Large intestine (tissue), 3 donors: ENCODE results near the gene FOCAD. TPM values are rescaled to one million over a fixed set of nuclear protein-coding genes. Genes with fewer than 3 reads are reported as not detected.

Source experiments
- DNase-seq, 2 donors: peaks; one replicate each; pipeline versions ENCODE4 v3.0.0 to v3.0.0-alpha.2; 2013
- H3K27ac ChIP-seq: one replicate; pipeline ENCODE4 v1.5.1; 2013; ENCODE audit warnings: low read length
- H3K27me3 ChIP-seq: 2 replicates; pipeline ENCODE4 v1.6.1; 2013; ENCODE audit warnings: low read length; ENCODE audit not compliant: control insufficient read depth, insufficient read depth
- H3K36me3 ChIP-seq: 2 replicates; pipeline ENCODE4 v1.6.1; 2013; ENCODE audit warnings: low read length; ENCODE audit not compliant: control insufficient read depth, insufficient read depth
- H3K4me1 ChIP-seq: one replicate; pipeline ENCODE4 v1.6.1; 2013; ENCODE audit warnings: low read length; ENCODE audit not compliant: control insufficient read depth, insufficient read depth
- H3K4me3 ChIP-seq: one replicate; pipeline ENCODE4 v1.5.1; 2013; ENCODE audit warnings: low read length
- H3K9me3 ChIP-seq: one replicate; pipeline ENCODE4 v1.6.1; 2013; ENCODE audit warnings: mild to moderate bottlenecking, low read depth, low read length, moderate library complexity; ENCODE audit not compliant: control insufficient read depth
- WGBS: methylation state at CpG from one replicate; pipeline ENCODE4 v1.1.5; 2013; ENCODE audit warnings: low lambda C conversion rate; ENCODE audit not compliant: insufficient coverage; 5-methylcytosine and 5-hydroxymethylcytosine counted together
- polyA plus RNA-seq: library from polyadenylated mRNA; unstranded; fragments of 120-200 nt; gene quantifications from one replicate; pipeline ENCODE4 v1.2.1, GENCODE V29; 2013

The FOCAD gene
- polyA plus RNA-seq, 1 donor: 16.1 TPM

DNA sequence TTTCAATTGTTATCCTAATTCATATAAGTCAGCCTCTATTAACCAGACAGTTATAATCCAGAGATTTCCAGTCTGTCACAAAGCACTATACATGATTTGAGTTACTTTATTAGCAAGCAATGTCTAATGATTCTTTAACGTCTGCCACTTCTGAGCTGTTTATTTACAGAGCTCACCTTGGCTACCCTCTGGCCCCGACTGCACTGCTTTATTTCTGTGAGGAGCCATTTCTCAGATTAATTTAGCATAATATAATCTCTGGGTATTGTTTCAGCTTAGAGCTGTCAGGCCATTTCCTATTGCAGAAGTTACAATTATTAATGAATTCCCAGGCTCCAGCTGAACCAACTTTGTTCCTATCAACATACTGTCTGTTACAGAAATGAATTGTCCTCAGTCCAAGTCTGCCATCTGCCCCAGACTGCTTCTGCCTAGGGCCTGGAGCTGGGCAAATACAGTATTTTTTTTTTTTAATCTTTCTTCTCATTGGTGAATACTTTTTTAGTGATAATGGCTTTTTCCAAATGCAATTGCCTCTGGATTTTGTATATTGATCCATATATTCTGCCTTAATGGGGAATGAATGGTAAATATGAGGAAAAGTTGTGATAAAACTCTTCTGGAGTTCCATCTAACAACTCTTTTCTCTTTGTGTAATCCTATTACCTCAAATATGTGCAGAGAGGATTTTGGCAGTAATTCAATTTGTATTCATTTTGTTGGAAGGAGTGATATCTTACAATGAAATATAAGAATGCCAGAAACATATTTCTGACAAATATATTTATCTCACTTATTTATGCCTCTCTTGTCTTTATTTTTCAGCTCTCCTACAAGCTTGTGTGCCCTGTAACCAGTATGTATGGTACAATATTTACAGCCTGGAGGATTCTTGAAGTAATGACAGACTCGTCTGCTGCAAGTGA lies 104.7 kb downstream of the FOCAD start:
- Histone ChIP-seq H3K36me3 (peaks cover 3% of the 10 kb centered on the region), H3K27ac (no peak overlapping the region), H3K9me3 (no peaks in the 10 kb centered on the region), H3K4me1 (no peaks in the 10 kb centered on the region), H3K4me3 (no peak overlapping the region), H3K27me3 (no peaks in the 10 kb centered on the region)
- no CpG with 5 or more reads among the region's 3 CpGs for WGBS
- peak; percentile 3 to 5 for DNase-seq

DNA sequence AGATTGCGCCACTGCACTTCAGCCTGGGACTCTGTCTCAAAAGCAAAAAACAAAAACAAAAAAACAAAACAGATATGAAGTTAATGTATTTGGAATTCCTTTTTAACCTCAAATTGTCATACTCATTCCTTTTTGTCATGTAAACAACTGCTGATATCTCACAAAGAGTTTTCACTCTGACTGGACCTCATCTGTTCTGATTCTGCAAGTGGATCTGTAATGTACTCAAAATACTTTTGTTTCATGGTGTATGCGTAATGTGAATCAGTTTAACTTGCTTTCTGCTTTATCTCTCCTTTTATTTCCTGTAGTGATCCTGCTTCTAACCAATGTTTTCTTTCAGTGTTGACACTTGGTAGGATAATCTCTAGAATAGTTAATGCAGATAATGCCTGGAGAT lies 106.7 kb downstream of the FOCAD start:
- no peaks in the 10 kb centered on the region for H3K9me3 ChIP-seq
- no peak overlapping the region for H3K4me3 ChIP-seq
- H3K4me1 ChIP-seq: no peaks in the 10 kb centered on the region
- H3K27me3 ChIP-seq: no peaks in the 10 kb centered on the region
- no peak overlapping the region for H3K27ac ChIP-seq
- H3K36me3 ChIP-seq: peaks cover 3% of the 10 kb centered on the region
- WGBS: 67% methylated on average over 1 of the region's 2 CpGs
- no peak for DNase-seq

DNA sequence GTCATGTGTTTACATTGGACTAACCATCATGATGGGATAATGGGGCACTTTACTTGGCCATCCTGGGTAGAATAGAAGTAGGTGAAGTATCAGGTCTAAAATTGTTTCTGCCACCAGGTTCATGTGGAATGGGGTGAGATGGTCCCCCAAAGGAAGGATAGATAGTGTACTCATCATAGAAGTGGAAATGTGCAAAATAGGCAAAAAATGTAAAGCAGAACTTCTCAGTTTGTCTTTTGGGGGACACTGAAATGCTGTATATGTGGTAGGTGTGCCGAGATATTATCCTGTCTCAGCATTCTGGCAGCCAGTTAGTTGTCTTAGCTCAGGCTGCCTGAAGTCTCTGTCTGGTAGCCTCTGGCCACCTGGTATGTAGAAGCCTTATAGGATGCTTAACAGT lies 107.6 kb downstream of the FOCAD start:
- H3K27me3 ChIP-seq: no peaks in the 10 kb centered on the region
- H3K36me3 ChIP-seq: peaks cover 3% of the 10 kb centered on the region
- WGBS: no CpG with 5 or more reads among the region's 1 CpG
- H3K9me3 ChIP-seq: no peaks in the 10 kb centered on the region
- H3K27ac ChIP-seq: no peak overlapping the region
- no peak overlapping the region for H3K4me3 ChIP-seq
- no peaks in the 10 kb centered on the region for H3K4me1 ChIP-seq
- no peak for DNase-seq

DNA sequence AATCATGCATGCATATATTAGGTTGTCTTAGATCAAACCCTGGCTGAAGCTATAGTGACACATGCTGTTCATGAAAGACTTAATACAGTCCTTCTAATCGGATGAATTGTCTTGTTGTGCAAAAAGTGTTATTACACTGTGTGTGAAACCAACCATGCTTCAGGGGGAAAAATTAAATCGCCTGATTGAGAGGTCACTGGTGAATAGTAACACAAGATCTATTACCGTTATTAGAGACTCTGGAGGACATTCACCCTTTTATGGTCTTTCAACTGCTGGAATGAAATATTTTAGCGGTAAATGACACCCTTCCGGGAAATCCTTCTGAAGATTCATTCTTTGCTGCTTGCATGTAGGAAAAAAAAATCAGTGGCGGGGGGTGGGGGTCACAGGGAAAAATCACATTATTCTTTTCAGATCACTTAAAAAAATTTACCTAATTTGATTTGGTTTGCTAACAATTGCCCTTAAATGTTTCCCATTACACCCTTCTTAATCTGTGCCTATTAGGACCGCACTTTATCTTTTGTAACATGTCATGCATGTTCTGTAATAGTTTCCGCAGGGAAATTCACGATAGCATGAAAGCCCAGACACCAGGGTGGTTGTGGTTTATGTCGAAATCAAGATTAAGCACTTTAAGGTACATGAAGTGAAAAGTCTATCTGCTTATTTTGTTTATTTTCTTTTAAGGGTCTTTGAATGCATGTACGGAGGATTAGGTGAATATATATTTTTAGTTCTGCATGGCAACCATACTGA lies 120.6 kb downstream of the FOCAD start:
- Histone ChIP-seq H3K4me1 (no peaks in the 10 kb centered on the region), H3K27ac (no peak overlapping the region), H3K36me3 (no peaks in the 10 kb centered on the region), H3K27me3 (no peaks in the 10 kb centered on the region), H3K9me3 (no peaks in the 10 kb centered on the region), H3K4me3 (no peak overlapping the region)
- 93% methylated on average over 3 of the region's 11 CpGs for WGBS
- DNase-seq: no peak

DNA sequence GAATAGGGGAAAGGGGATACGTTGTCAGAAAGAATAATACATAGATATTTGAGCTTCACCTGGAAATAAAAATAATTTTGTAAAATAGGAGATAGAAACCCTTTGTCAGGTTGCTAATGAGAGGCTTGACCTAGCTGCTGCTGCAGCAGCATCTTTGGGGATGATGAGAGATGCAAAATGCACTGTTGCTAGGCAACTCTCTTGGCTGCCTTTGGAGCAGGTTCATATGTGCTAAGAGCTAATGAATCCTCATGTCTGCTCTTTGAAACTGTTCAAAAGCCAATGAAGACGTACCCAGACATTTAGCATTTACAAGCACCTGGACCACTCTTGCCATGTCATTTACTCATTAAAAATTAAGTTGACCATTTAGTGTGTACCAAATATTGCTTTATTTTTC lies 121.7 kb downstream of the FOCAD start:
- DNase-seq: no peak
- Histone ChIP-seq H3K36me3 (no peaks in the 10 kb centered on the region), H3K4me3 (no peak overlapping the region), H3K27me3 (no peaks in the 10 kb centered on the region), H3K4me1 (no peaks in the 10 kb centered on the region), H3K27ac (no peak overlapping the region), H3K9me3 (no peaks in the 10 kb centered on the region)
- WGBS: no CpG with 5 or more reads among the region's 2 CpGs

DNA sequence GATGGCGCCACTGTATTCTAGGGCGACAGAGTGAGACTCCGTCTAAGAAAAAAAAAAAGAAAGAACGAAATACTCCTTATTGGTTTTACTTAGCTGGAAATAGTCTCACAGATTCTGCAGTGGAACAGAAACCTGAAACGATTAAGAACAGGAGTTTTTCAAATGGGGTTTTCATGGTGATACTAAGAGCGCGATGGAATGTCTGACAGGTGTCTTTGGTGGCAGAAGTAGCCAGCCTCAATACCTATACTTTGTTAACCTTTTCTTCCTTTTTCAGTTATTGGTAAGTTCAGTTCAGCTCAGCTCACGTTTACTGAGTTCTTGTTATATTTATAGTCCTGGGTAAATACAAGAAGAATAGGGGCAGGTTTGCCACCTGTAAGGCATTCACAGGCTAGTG lies 123.9 kb downstream of the FOCAD start:
- H3K27me3 ChIP-seq: no peaks in the 10 kb centered on the region
- DNase-seq: no peak
- H3K27ac ChIP-seq: no peak overlapping the region
- no peak overlapping the region for H3K4me3 ChIP-seq
- no peaks in the 10 kb centered on the region for H3K4me1 ChIP-seq
- 84% methylated on average over 2 of the region's 8 CpGs for WGBS
- no peaks in the 10 kb centered on the region for H3K36me3 ChIP-seq
- no peaks in the 10 kb centered on the region for H3K9me3 ChIP-seq

DNA sequence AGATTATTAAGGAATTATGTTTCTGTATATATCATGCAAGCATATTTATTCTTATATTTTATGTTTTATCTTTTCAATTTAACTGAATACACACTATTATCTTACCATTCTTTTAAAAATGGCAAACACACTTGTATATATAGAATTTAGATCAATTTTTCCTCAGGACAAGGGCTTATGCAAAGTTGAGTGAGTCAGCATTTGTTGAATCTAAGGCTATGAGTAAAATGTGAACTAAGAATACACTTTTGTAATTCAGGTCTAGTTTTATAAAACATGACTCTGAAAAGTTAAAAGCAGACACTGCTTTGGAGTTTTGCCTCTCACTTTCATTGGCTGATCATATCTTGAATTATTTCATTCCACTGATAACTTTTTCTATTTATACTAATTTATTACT lies 127.8 kb downstream of the FOCAD start:
- H3K9me3 ChIP-seq: no peaks in the 10 kb centered on the region
- H3K36me3 ChIP-seq: no peaks in the 10 kb centered on the region
- no peak for DNase-seq
- no peaks in the 10 kb centered on the region for H3K27me3 ChIP-seq
- H3K27ac ChIP-seq: no peak overlapping the region
- H3K4me1 ChIP-seq: no peaks in the 10 kb centered on the region
- no peak overlapping the region for H3K4me3 ChIP-seq

DNA sequence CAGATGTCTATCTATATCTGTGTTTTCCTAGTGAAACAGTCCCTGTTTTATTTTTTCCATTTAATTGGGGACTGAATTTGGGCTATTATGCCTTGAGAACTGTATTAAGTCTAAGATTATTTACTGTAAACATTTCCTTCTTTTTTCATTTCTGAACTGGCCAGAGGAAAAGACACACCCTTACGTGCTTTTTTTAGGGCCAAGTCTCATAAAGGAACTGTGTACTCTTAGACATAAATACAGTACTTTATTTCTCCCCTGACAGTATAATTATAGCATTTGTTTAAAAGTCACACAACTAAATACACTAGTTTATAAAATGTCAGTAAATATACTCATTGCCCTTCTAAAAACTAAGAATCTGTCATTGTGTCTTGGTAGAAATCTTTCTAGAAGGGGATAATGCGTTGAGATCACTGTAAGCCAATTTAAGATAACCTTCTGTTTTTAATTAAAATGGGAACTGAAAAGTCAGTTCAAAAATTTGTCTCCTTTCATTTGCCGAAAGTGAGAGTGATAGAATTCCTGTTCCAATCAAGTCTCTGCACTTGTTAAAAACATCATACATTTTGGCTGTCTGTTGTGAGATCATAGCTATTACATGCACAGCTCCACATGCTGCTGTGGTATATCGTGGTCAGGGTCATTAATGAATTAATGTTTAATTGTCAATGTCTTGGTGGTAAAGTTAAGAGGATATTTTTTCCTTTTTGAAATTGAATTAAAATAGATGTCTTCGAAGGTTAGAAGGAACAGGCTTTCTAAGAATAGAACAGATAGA lies 132.1 kb downstream of the FOCAD start:
- Histone ChIP-seq H3K36me3 (no peaks in the 10 kb centered on the region), H3K4me3 (no peak overlapping the region), H3K27me3 (no peaks in the 10 kb centered on the region), H3K4me1 (no peaks in the 10 kb centered on the region), H3K27ac (no peak overlapping the region), H3K9me3 (no peaks in the 10 kb centered on the region)
- no peak for DNase-seq
- WGBS: 82% methylated on average over 3 of the region's 5 CpGs

DNA sequence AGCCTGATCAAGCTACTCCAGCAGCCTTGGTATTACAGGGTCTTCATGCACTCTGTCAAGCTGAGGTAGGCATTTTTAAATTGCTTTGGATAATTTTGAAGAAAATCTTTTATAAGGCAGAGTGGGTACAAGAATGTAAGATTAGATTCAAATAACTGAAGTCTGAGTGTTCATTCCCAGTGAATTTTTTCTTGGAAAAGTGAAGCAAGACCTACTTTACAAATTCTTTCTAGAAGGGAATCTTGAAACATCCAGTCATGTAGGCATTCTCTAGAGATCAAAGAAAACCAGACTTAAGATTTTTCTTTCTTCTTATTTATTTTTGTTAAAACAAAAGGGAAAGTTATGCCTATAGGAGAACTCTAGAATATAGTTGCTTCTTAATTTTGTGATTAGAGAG lies 139.0 kb downstream of the FOCAD start:
- DNase-seq: no peak
- H3K9me3 ChIP-seq: no peaks in the 10 kb centered on the region
- no peak overlapping the region for H3K4me3 ChIP-seq
- H3K27me3 ChIP-seq: no peaks in the 10 kb centered on the region
- no peaks in the 10 kb centered on the region for H3K36me3 ChIP-seq
- no peak overlapping the region for H3K27ac ChIP-seq
- H3K4me1 ChIP-seq: no peaks in the 10 kb centered on the region

DNA sequence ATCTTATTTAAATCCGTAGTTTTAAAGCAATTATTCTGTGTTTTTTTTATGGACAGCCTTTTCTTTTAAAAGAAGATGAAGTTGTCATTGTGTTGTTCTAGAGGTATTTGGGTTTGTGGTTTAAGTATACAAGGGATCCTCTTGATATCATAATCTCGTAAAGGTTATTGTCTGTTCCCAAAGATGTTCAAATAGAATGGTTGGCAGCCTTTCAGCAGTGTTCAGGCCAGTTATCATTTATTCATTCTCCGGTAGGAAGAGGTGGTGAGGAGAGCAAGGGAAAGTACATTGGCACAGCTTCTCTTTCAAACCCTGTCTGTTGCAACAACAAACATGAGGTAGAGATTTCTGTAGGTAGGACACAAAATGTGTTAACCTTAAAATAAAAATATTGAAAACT lies 147.0 kb downstream of the FOCAD start:
- no peak for DNase-seq
- Histone ChIP-seq H3K27ac (no peak overlapping the region), H3K4me3 (no peak overlapping the region), H3K9me3 (no peaks in the 10 kb centered on the region), H3K36me3 (peaks cover 4% of the 10 kb centered on the region), H3K27me3 (no peaks in the 10 kb centered on the region), H3K4me1 (no peaks in the 10 kb centered on the region)
- WGBS: 83% methylated on average over 2 of the region's 3 CpGs
